Keratinocyte (primary cell): ENCODE data around the gene F11R. TPM values are rescaled to one million over a fixed set of nuclear protein-coding genes. Genes with fewer than 3 reads are reported as not detected.
"Not testable (repeated sequence)": the region's sequence is repeated elsewhere in the genome, so short reads cannot be mapped to it uniquely, and the experiment has no call there.

Experiments used
- DNase-seq: peaks from one replicate; pipeline ENCODE4 v3.0.0-alpha.2; 2011; ENCODE audit warnings: low read depth, missing footprints, low spot score
- FAIRE-seq: peaks from 2 replicates; lab custom pipeline; 2011; peaks lifted over from hg19 to GRCh38; lab: Jason Lieb, UNC
- H2AFZ ChIP-seq: 2 replicates; pipeline ENCODE4 v1.6.0; 2012; ENCODE audit warnings: low read length, control low read depth, inconsistent platforms; ENCODE audit not compliant: control insufficient read depth
- H3K27ac ChIP-seq: 2 replicates; pipeline ENCODE4 v1.5.1; 2011; ENCODE audit warnings: low read length; ENCODE audit not compliant: control insufficient read depth, insufficient read depth
- H3K27me3 ChIP-seq: 3 replicates; pipeline ENCODE4 v1.6.0; 2011; ENCODE audit warnings: low read length; ENCODE audit not compliant: control insufficient read depth, insufficient read depth; ENCODE audit errors: extremely low read depth
- H3K36me3 ChIP-seq, 2 experiments: 2 replicates in 1 of 2; 3 replicates in 1 of 2; pipeline ENCODE4 v1.5.1; 2011; ENCODE audit warnings: low read length in 2 of 2, mild to moderate bottlenecking in 1 of 2; ENCODE audit not compliant: control insufficient read depth in 2 of 2, insufficient read depth in 2 of 2; ENCODE audit errors: extremely low read depth in 1 of 2
- H3K4me1 ChIP-seq: 3 replicates; pipeline ENCODE4 v1.5.1; 2011; ENCODE audit warnings: low read length; ENCODE audit not compliant: control insufficient read depth, insufficient read depth; ENCODE audit errors: extremely low read depth
- H3K4me2 ChIP-seq: 3 replicates; pipeline ENCODE4 v1.6.0; 2011; ENCODE audit warnings: low read depth, low read length; ENCODE audit not compliant: control insufficient read depth, insufficient read depth; ENCODE audit errors: extremely low read depth
- H3K4me3 ChIP-seq, 3 experiments: fragments of 200-600 bp in 1 of 3; sonication (generic) in 1 of 3; 2 replicates in 2 of 3; 3 replicates in 1 of 3; pipeline ENCODE4 v1.5.1; 2011 to 2016; ENCODE audit warnings: low read length in 3 of 3, mild to moderate bottlenecking in 3 of 3, control low read depth in 2 of 3, inconsistent platforms in 1 of 3, low read depth in 1 of 3, mixed read lengths in 1 of 3, mixed run types in 1 of 3, moderate library complexity in 1 of 3; ENCODE audit not compliant: control insufficient read depth in 2 of 3, insufficient read depth in 2 of 3; ENCODE audit errors: extremely low read depth in 1 of 3
- H3K79me2 ChIP-seq: 2 replicates; pipeline ENCODE4 v1.6.0; 2012; ENCODE audit warnings: low read length; ENCODE audit not compliant: control insufficient read depth, insufficient read depth
- H3K9ac ChIP-seq: 3 replicates; pipeline ENCODE4 v1.6.0; 2011; ENCODE audit warnings: low read length; ENCODE audit not compliant: control insufficient read depth, insufficient read depth; ENCODE audit errors: extremely low read depth
- H3K9me1 ChIP-seq: 3 replicates; pipeline ENCODE4 v1.6.0; 2011; ENCODE audit warnings: low read length; ENCODE audit not compliant: control insufficient read depth, insufficient read depth; ENCODE audit errors: extremely low read depth
- H3K9me3 ChIP-seq: 2 replicates; pipeline ENCODE4 v1.5.1; 2012; ENCODE audit warnings: low read depth, low read length; ENCODE audit not compliant: control insufficient read depth
- H4K20me1 ChIP-seq: 3 replicates; pipeline ENCODE4 v1.6.0; 2011; ENCODE audit warnings: low read length; ENCODE audit not compliant: control insufficient read depth, insufficient read depth; ENCODE audit errors: extremely low read depth
- EZH2 ChIP-seq: IDR thresholded peaks from one replicate; pipeline ENCODE4 v1.6.1; 2012; ENCODE audit warnings: inconsistent platforms, mild to moderate bottlenecking, low read length, moderate library complexity
- dilution Hi-C: fragments of 300-500 bp; cut with MboI; formaldehyde crosslinking; loops from one replicate; pipeline ENCODE4 v1.7.0; 2020; ENCODE audit warnings: low sequenced_read_pairs; ENCODE audit not compliant: extremely low pct_ligation_motif_present
- polyA plus RNA-seq, 5 experiments: library from polyadenylated mRNA; depleted of rRNA in 3 of 5; stranded (reverse) in 3 of 5; stranded (forward) in 1 of 5; unstranded in 1 of 5; fragments of >200 nt; gene quantifications; 1 replicate in 1 of 5; 2 replicates in 3 of 5; 3 replicates in 1 of 5; pipeline versions ENCODE4 v1.2.1 to v1.2.3, GENCODE V29; 2011 to 2012; ENCODE audit warnings: missing spikeins in 2 of 5, low read depth in 1 of 5, low replicate concordance in 1 of 5
- TF ChIP-seq, protein P1 (sequence below), 3 experiments: IDR thresholded peaks in 1 of 3; conservative IDR thresholded peaks in 1 of 3; optimal IDR thresholded peaks in 1 of 3; 2 replicates in 2 of 3; 3 replicates in 1 of 3; pipeline versions ENCODE3 to v1.5.1; 2011; ENCODE audit warnings: low read length in 3 of 3, mild to moderate bottlenecking in 3 of 3, moderate library complexity in 2 of 3, control low read depth in 1 of 3, inconsistent platforms in 1 of 3; ENCODE audit not compliant: insufficient read depth in 2 of 3; ENCODE audit errors: extremely low read depth in 1 of 3

Gene F11R
- polyA plus RNA-seq, 1 donor (not counting 4 experiments of a cell fraction or from before 2014, with no cell fraction given), result 224 TPM

DNA sequence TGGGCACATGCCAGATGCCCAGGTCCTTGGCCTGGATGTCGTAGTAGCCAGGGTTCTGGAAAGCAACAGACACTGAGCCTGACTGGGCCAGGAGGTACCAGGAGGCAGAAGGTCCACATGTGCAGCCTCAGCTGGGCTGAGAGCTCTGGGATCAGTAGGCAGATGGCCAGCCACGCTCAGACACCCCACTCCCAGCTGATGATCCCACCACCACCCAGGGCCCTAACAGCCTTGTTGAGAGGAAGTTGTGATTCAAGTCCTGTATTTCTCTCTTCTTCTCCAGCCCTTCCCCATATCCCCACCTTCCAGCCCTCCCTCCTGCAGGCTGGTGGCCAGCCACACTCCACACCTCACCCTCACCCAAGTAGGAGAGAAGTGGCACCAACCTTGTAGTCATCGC is 70.3 kb downstream of the F11R start:
- H3K9ac ChIP-seq, result no peak overlapping the region
- FAIRE-seq (no peak), DNase-seq (no peak)
- H3K4me2 ChIP-seq, result no peak overlapping the region
- no peak overlapping the region for H3K27ac ChIP-seq
- no peaks in the 10 kb centered on the region for H3K27me3 ChIP-seq
- H3K79me2 ChIP-seq, result no peaks in the 10 kb centered on the region
- H3K36me3 ChIP-seq, result no peaks in the 10 kb centered on the region
- H2AFZ ChIP-seq, result no peak overlapping the region
- peaks cover 33% of the 10 kb centered on the region for H3K4me1 ChIP-seq
- dilution Hi-C loops, result no loop called here
- no peak overlapping the region for H3K4me3 ChIP-seq
- H3K9me1 ChIP-seq, result no peaks in the 10 kb centered on the region
- no peak for TF ChIP-seq EZH2
- TF ChIP-seq, protein P1, sequence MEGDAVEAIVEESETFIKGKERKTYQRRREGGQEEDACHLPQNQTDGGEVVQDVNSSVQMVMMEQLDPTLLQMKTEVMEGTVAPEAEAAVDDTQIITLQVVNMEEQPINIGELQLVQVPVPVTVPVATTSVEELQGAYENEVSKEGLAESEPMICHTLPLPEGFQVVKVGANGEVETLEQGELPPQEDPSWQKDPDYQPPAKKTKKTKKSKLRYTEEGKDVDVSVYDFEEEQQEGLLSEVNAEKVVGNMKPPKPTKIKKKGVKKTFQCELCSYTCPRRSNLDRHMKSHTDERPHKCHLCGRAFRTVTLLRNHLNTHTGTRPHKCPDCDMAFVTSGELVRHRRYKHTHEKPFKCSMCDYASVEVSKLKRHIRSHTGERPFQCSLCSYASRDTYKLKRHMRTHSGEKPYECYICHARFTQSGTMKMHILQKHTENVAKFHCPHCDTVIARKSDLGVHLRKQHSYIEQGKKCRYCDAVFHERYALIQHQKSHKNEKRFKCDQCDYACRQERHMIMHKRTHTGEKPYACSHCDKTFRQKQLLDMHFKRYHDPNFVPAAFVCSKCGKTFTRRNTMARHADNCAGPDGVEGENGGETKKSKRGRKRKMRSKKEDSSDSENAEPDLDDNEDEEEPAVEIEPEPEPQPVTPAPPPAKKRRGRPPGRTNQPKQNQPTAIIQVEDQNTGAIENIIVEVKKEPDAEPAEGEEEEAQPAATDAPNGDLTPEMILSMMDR (optimal IDR thresholded peaks at IDR 0.05 in 1 of 3, IDR thresholded peaks at IDR 0.05 in 1 of 3, conservative IDR thresholded peaks at IDR 0.05 in 1 of 3; ENCODE audit: extremely low read depth in 1 of 3, insufficient read depth in 2 of 3, low read length in 3 of 3), result no peak
- H3K9me3 ChIP-seq, result no peaks in the 10 kb centered on the region
- no peaks in the 10 kb centered on the region for H4K20me1 ChIP-seq

DNA sequence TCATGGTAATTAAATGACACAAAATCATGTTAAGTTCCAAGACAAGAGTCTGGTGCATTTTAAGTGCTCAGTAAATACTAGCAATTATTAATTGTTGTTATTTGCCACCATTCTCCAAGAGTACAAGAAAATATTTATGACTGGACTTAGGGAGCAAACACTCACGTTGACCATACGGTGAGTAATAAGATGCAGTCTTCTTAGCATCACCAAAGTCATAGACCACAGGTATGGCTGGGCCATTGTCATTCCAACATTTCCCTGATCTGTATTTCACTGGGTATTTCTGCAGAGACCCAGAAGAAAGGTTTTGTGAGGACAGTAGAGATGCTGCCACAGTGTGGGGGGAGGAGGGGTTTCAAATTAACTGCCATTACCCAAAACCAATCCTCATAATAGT is 71.1 kb downstream of the F11R start:
- H2AFZ ChIP-seq, result no peak overlapping the region
- H3K36me3 ChIP-seq, result no peaks in the 10 kb centered on the region
- H3K27me3 ChIP-seq, result no peaks in the 10 kb centered on the region
- H3K9me1 ChIP-seq, result no peaks in the 10 kb centered on the region
- no peak overlapping the region for H3K27ac ChIP-seq
- dilution Hi-C loops, result no loop called here
- peaks cover 33% of the 10 kb centered on the region for H3K4me1 ChIP-seq
- H3K9ac ChIP-seq, result no peak overlapping the region
- TF ChIP-seq, protein P1 (optimal IDR thresholded peaks at IDR 0.05 in 1 of 3, IDR thresholded peaks at IDR 0.05 in 1 of 3, conservative IDR thresholded peaks at IDR 0.05 in 1 of 3; ENCODE audit: extremely low read depth in 1 of 3, insufficient read depth in 2 of 3, low read length in 3 of 3), result no peak
- no peak for TF ChIP-seq EZH2
- H4K20me1 ChIP-seq, result no peaks in the 10 kb centered on the region
- no peaks in the 10 kb centered on the region for H3K79me2 ChIP-seq
- DNase-seq (no peak), FAIRE-seq (no peak)
- no peak overlapping the region for H3K4me2 ChIP-seq
- H3K9me3 ChIP-seq, result no peaks in the 10 kb centered on the region
- H3K4me3 ChIP-seq, result no peak overlapping the region

DNA sequence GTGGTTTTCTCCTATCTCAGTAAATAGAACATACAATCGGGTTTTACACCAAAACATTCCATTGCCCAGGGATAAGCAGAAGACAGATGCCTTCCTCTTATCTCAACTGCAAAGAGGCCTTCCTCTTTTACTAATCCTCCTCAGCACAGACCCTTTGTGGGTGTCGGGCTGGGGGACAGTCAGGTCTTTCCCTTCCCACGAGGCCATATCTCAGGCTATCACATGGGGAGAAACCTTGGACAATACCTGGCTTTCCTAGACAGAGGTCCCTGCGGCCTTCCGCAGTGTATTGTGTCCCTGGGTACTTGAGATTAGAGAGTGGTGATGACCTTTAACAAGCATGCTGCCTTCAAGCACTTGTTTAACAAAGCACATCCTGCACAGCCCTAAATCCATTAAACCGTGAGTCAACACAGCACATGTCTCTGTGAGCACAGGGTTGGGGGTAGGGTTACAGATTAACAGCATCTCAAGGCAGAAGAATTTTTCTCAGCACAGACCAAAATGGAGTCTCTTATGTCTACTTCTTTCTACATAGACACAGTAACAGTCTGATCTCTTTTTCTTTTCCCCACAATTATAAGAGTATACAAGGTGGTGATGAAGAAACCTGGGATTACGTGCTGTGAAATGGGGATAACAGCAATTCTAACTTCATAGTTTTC is 71.6 kb downstream of the F11R start:
- H3K36me3 ChIP-seq, H3K27me3 ChIP-seq, H3K9me3 ChIP-seq, H3K9me1 ChIP-seq, DNase-seq, H3K4me2 ChIP-seq, H3K9ac ChIP-seq, H3K27ac ChIP-seq, H2AFZ ChIP-seq, H3K4me3 ChIP-seq, H3K79me2 ChIP-seq, dilution Hi-C loops, H4K20me1 ChIP-seq, FAIRE-seq: not testable (repeated sequence)
- peaks cover 33% of the 10 kb centered on the region for H3K4me1 ChIP-seq
